ENCODE data around the gene MSH5. TPM values are rescaled to one million over a fixed set of nuclear protein-coding genes. Genes with fewer than 3 reads are reported as not detected.

The MSH5 gene
- total and polyA plus RNA-seq, 9 of the 15 experiments (the other 6 are each of a cell fraction or from before 2014, with no cell fraction given): 12.5 to 104 (median 46.6) TPM

DNA sequence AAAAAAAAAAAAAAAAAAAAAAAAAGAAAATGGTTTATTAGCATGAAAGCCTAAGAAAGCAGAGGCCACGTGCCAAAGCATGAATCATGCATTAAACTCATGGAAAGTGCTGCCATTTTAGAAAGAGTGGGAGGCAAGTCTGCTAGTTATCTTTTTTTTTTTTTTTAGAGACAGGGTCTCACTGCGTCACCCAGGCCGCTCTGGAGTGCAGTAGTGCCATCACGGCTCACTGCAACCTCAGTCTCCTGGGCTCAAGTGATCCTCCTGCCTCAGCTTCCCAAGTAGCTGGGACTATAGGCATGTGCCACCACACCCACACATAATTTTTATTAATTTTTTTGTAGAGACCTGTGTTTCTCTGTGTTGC is 32.2 kb downstream of the MSH5 start (continued):
- TF ChIP-seq VEZF1 (CRISPR knock-in tag; IDR thresholded peaks at IDR 0.05) (0 out of 2 replicates have a peak, but pooled peaks have one; percentile 5), ZNF644 (tag; IDR thresholded peaks at IDR 0.05; ENCODE audit: low read depth) (no peak), RFX5 (IDR thresholded peaks at IDR 0.05; ENCODE audit: low read depth, low read length) (no peak), RB1 (IDR thresholded peaks at IDR 0.05; ENCODE audit: low read depth) (no peak), ESRRB (CRISPR knock-in tag; IDR thresholded peaks at IDR 0.05; ENCODE audit: borderline replicate concordance) (no peak), RHOXF2B (CRISPR knock-in tag; conservative IDR thresholded peaks at IDR 0.05) (no peak), ZNF133 (CRISPR knock-in tag; IDR thresholded peaks at IDR 0.05) (no peak), ZNF507 (tag; conservative IDR thresholded peaks at IDR 0.05) (no peak), BHLHE40 (IDR thresholded peaks at IDR 0.05; ENCODE audit: low read length) (peak; percentile 69; the same call in 1 of the 2 replicates), KAT2B (IDR thresholded peaks at IDR 0.05; ENCODE audit: low read depth, low read length) (no peak), ZBTB1 (CRISPR knock-in tag; IDR thresholded peaks at IDR 0.05; ENCODE audit: borderline replicate concordance, low read depth) (no peak), ZZZ3 (IDR thresholded peaks at IDR 0.05) (no peak), NCOR1 (IDR thresholded peaks at IDR 0.05) (no peak), CBX1 (IDR thresholded peaks at IDR 0.05; ENCODE audit: low read depth) (no peak), SPI1 (IDR thresholded peaks at IDR 0.05; ENCODE audit: borderline replicate concordance, low read depth, low read length) (no peak), ZNF263 (CRISPR knock-in tag; IDR thresholded peaks at IDR 0.05; ENCODE audit: borderline replicate concordance) (no peak), SUPT5H (IDR thresholded peaks at IDR 0.05) (no peak), ATF3 (IDR thresholded peaks at IDR 0.05) (peak; percentile 8; the same call in 1 of the 2 replicates), ATF3 (CRISPR knock-in tag; conservative IDR thresholded peaks at IDR 0.05) (no peak), ELF2 (CRISPR knock-in tag; IDR thresholded peaks at IDR 0.05) (no peak), MED1 (CRISPR knock-in tag; IDR thresholded peaks at IDR 0.05; ENCODE audit: borderline replicate concordance) (no peak), NCOA6 (IDR thresholded peaks at IDR 0.05) (no peak), TRIM24 (IDR thresholded peaks at IDR 0.05) (0 out of 4 replicates have a peak, but pooled peaks of 1 of the 2 experiments have one; percentile 11), MYC (IDR thresholded peaks at IDR 0.05; ENCODE audit: low read depth, low read length) (peak; percentile 35; the same call in 1 of the 2 replicates), MYC (CRISPR knock-in tag; IDR thresholded peaks at IDR 0.05; ENCODE audit: borderline replicate concordance, low read depth) (no peak), HDAC8 (tag; IDR thresholded peaks at IDR 0.05) (no peak), NFXL1 (CRISPR knock-in tag; IDR thresholded peaks at IDR 0.05) (no peak), NR2C1 (IDR thresholded peaks at IDR 0.05) (no peak), NR2C1 (tag; IDR thresholded peaks at IDR 0.05) (no peak), XRCC5 (IDR thresholded peaks at IDR 0.05; ENCODE audit: low read depth, low read length) (0 out of 2 replicates have a peak, but pooled peaks have one; percentile 25), JUND (IDR thresholded peaks at IDR 0.05; ENCODE audit: borderline replicate concordance, low read depth, low read length) (peak; percentile 60), JUND (tag; IDR thresholded peaks at IDR 0.05; ENCODE audit: borderline replicate concordance, low read depth, low read length) (0 out of 3 replicates have a peak, but pooled peaks have one; percentile 23)
